HG03469 (cell line): ENCODE measurements around the gene MARCHF9.

Experiments used
- ATAC-seq: cut with Tn5 transposase; IDR thresholded peaks from one replicate; pipeline ENCODE4 v1.9.1; 2021; ENCODE audit warnings: mild to moderate bottlenecking, moderate library complexity, moderate number of reproducible peaks; ENCODE audit not compliant: unreplicated experiment

The MARCHF9 gene

DNA sequence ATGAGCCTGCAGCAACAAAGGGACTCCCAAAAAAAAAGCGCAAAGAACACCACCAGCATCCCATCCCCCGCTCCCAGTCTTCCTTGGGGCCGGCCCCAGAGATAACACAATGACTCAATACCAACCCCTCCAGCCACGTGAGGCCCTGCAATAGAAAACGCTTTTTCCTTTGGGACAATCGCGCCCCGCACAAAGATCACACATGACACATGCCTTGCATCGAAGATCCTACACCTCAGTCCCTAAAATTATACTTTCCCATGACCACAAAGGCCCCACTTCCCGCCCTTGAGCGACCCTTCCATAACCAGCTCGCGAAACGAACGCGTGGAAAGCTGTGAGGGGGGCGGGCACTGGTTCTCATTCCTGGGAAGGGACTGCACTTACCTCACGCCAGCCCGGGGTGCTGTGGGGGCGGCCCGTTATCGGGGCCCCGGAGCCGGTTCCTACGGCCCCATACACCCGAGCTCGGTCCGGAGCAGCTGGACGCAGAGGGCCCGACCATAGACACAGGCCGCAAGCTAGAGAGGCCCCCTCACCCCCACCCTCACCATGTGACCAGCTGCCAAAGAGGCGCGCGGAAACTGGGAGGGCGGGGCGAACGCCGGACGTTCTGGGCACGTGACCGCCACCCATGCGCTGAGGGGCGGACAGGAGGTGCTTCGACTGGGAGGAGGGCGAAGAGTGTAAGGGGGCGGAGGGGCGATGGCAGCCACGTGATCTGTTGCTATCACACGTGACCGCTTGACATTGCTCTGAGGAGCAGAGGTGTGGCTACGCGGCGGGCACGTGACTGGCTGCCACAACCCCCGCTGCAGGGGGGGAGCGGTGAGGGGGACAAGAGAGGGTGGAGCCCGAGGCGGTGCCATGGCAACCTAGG lies 2.9 kb upstream of the MARCHF9 start, which contains the start of gene CDK4:
TSS of gene CDK4 (minus strand) at position 523 of the 880 bp plus-strand sequence. CDS start 593 bp downstream, outside the sequence.
- peak; percentile 66 for ATAC-seq

DNA sequence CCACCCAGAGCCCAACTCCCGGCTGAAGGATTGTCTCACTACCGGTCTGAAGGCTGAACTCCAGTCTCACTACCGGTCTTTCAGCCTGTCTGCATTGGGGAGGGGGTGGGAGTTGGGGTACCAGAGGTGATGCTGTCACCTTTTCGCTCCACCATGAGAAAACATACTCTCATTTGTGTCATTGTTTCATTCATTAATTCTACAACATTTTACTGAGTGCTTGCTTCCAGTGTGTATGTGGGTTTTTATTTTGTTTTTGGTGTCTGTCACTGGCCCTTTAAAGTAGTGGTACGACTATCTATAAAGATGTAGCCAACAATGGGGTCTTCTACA lies 2.3 kb upstream of the MARCHF9 start:
- ATAC-seq, result no peak

DNA sequence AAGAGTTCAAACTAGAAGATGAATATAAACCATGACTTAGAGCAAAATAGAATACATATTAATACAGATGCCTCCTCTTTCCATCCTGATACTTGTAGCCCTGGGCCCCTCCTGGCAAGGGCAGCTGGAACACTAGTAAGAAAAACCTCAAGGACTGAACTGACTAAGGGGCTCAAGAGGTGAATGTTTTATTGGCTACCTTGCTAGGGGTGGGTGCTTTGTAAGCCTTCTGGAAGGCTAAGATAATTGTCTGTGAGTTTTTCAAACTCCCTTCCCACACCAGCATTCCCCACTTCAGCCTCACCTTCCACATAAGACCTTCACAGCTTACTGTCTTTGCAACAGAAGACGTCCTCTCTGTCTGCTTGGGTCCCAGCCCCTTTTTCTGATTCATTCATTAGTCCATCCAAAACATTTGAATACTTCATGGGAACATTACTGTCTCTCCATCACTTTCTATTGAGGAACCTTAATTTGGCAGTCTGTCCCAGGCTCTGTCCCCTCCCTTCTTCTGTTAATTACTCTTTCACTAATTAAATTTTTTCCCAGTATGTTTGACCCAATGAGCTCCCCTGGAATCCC lies 1.1 kb upstream of the MARCHF9 start:
- no peak for ATAC-seq

DNA sequence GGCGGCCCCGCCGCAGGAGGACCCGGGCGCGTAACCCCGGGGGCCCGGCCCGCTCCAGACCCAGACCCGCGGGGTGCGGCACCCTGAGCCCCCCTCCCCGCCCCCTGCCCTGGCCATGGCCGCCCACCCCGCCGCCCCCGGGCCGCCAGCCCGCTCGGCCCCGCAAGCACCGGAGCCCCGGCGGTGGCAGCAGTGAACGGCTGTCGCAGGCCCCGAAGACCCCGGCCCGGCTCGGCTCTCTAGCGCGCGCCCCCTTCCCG lies 221 bp downstream of the MARCHF9 start:
- no peak for ATAC-seq

DNA sequence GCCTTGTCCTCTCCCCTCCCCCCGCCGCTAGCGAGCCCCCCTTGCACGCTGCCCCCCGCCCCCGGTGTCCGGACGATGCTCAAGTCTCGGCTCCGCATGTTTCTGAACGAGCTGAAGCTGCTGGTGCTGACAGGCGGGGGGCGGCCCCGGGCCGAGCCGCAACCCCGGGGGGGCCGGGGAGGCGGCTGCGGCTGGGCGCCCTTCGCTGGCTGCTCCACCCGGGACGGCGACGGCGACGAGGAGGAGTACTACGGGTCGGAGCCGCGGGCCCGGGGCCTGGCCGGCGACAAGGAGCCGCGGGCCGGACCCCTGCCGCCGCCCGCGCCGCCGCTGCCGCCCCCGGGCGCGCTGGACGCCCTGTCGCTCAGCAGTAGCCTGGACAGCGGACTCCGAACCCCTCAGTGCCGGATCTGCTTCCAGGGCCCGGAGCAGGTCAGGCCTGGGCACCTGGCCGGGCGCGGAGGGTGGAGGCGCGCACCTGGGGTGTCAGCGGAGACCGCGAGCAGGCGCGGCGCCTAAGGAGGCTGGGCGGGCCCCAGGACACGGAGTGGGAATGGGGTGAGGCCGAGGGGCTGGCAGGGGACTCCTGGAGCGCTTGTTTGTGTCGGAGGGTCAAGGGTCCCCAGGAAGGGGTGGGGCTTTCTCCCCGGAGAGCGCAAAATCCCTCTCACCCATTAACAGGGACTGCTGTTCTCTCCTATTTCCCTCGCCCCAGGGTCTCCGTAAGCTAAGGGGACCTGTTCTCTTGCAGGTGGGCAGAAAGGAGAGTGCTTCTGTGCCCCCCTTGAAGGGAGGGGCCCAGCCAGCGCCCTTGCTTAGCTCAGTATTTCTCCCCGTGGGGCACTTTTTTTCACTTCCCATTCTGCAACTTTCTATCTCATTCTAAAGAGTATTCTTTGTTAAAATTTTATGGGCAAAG lies 810 bp downstream of the MARCHF9 start:
- ATAC-seq, result no peak

DNA sequence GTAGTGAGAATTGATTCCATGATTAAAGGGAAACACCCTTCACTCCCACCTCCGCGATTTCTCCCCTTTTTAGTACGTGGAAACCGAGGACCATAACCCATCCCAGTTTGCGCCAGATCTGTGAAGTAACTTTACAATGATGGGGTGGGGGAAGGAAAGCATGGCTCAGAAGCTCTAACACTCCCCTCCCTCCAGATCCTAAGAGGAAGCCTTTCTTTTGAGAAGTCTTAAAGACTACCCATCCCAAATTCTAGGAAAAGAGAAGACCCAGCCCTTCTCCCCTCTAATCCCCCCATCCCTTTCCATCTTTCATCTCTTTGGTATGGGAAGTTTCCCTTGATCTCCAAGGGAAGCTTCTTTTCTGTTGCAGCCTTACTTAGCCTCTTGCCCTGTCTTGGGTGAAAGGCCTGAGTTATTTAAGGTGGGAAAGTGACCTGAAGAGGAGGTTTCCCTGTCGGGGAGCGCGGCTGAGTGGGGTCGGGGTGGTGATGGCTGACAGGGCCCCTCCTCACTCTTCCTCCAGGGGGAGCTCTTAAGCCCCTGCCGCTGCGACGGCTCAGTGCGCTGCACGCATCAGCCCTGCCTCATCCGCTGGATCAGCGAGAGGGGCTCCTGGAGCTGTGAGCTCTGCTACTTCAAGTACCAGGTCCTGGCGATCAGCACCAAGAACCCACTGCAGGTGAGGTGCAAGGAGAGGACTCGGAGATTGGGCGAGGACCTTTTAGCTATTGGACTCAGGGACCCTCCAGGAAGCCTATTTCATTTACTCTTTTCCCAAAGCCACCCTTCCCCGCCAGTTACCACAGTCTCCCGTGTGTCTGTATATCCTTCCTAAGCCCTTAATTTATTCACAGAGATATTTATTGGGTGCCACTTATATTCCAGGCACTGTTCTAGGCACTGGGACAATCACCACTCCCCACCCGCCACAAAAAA lies 1.8 kb downstream of the MARCHF9 start:
- ATAC-seq, result no peak

DNA sequence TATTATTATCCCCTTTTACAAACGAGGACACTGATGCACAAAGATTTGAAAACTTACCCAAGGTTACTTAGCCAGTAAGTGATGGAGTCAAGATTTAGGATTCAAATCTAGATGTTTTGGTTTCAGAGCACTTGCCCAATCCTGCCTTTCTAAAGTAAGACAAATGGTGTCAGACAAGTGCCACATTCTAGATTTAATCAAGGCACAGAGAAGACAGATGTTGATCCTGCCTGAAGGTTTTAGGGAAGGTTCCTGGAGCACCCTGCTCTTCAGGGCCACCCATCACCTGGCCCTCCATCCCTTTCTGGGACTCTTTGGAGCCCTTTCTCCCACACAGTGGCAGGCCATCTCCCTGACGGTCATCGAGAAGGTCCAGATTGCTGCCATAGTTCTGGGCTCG lies 2.9 kb downstream of the MARCHF9 start:
- no peak for ATAC-seq

DNA sequence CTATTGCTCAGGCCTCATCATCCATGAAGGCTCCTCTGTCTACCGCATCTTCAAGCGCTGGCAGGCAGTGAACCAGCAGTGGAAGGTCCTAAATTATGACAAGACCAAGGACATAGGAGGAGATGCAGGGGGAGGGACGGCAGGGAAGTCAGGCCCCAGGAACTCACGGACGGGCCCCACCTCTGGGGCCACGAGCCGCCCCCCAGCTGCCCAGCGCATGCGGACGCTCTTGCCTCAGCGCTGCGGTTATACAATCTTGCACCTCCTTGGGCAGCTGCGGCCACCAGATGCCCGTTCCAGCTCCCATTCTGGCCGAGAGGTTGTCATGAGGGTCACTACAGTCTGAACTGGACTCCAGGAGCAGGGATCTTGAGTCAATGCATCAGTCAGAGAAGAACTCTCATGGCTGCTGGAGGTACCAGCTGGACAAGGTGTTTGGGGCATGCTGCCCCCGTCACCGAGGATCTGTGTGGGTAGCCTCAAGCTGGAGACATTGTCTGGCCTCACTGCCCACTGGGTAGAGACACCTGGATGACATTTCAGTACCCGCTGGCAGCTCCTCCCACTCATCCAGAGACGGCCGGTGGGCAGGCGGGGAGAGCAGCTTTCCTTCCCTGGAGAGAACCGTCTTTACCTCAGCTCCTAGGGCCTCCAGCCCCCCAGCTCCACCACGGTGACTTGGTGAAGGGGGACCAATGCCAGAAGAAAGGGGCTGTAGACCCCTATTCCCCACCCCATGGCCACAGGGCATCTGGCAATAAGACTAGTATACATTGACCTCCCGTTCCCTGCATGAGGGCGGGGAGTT lies 3.9 kb downstream of the MARCHF9 start:
- ATAC-seq, result no peak

DNA sequence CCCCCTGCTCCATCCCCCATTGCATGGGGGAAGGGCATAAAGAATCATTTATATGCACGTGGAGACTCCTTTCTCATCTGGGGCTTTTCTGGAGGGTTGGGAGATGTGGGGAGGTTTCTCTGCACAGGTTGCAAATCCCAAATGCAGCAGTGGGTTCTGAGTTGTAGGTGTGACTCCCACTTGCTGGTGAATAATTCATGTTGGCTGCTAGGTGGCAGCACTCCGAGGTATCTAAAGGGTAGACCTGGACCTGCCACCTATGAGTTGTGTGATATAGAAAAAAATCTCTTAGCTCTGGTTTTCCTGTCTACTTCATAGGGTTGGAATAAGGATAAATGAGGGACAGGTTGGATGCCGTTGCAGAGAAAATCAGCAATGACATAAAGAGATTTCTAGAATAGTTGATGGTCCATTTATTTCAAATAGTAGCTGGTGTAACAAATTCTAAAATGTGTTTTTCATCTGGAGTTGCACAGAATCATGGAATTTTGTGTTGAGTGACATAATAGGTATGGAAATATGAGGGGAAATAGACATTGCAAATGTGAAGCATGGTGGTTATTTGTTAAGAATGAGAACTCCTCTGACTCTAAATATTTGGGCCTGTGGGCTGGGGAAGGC lies 4.6 kb downstream of the MARCHF9 start:
- no peak for ATAC-seq

DNA sequence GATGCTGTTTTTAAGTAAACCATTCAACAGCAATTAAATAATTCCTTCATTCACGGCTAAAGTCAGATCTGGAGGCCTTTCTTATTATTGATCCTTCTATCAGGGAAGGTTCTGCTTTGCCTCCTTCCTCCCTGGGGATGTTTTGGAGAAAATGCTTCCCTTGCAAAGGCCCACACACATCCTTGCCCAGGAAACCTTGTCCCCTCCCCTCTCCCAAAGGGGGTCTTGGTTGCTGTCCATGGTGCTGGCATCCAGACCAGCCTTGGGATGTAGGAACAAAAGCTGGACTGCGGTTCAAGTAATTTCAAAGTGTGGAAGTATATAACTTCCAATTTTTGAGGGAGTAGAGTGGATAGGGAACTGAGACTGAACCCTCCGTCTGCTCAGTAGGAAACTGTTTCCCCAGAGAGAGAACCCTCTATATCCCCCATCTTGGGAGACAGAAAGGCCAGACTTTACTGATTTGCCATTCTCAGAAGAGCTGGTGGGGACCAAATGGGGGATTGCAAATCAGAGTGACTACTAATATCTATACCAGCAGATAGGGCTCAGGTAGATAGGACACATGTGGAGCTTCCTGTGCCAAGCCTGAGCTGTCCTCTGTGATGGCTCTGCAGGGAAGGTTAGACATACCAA lies 5.6 kb downstream of the MARCHF9 start:
- ATAC-seq, result no peak

DNA sequence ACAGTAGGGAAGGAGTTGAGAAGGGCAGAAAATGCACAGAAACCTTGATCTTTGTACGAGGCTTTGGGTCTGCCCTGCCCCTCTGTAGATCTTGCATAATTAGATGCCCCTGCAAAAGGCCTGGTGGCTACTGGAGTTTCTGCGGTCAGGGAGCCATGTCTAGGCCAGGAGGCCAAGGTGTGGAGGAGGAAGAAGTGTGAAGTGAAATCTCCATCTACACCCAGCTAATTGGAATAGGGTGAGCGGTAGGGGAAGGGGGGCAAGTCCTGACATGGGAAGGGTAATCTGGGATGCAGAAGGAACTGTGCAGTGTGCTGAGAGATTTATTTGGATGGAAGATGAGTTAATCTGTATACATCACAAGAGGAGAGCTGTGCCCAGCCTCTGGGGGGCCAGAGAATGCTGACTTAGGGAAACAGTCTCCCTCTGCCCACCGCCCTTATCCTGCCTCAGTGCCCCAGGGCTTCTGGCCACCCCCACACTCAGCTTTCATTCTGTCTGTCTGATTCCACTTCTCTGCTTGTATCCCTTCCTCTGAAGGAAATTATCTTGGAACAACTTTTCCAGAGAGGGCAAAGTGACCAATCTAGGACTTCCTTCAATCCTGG lies 6.6 kb downstream of the MARCHF9 start:
- no peak for ATAC-seq

DNA sequence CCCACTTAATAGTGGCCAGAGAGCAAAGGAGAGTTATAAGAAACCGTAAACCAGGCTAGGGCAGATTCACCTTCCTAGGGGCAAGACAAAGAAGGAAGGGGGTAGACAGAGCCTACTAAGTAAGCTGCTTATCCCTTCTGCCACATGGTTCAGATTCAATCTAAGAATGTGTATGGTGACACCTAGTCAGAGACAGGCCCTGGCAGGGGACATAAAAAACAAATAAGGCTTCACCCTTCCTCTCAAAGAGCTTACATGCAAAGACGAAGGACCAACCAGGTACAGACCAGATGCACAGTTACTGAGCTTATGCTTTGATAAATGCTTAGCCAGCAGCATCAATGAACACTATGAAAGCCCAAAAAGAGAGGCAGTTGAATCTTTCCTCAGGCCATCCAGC lies 7.6 kb downstream of the MARCHF9 start:
- ATAC-seq, result no peak

DNA sequence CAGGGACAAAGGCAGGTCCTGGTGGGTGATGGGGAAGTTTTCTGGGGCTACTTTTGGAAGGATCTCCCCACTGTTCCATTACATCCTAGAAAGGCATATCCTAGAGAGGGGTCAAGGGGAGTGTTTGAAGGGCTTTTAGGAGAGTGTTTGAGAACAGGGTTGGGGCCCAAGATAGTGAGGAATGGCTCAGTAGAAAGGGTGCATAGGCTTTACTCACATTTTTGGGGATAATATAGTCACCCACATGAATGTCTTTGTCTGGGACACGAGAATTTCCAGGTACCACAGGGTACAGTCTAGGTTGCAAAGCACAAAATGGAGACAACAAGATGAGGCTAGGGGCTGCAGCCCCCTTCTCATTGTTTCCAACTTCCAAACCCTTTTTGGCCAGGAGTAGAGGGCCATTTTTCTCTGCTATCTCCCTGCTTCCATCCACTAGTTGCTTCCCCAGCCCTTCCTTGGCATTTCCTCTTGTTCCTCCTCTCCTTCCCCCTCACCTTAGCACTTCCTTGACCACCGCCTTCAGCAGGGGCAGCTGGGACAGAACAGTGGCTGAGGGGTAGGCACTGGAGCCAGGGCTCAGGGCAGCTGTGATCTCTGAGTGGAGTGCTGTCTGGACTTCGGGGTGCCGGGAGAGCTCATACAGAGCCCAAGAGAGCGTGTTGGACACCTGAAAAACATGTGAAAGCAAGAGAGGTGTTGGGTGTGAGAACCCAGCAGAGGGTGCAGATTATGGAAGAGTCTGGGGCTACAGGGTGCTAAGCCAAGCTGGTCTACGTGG lies 9.2 kb downstream of the MARCHF9 start:
- ATAC-seq, result no peak

DNA sequence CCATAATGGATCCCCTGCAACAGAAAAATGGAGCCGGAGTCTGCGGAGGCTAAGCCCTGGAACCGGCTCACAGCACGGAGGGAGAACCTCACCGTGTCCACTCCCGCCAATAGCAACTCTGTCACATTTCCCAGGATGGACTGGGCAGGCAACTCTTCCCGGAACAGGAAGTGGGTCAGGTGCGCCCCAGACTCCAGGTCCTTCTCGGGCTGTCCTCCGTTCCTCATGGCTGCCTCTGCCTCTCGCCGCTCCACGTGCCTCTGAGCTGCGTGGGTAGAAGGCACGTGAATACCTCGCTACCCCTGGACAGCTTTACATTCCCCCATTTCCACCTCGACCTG lies 9.7 kb downstream of the MARCHF9 start:
- no peak for ATAC-seq

DNA sequence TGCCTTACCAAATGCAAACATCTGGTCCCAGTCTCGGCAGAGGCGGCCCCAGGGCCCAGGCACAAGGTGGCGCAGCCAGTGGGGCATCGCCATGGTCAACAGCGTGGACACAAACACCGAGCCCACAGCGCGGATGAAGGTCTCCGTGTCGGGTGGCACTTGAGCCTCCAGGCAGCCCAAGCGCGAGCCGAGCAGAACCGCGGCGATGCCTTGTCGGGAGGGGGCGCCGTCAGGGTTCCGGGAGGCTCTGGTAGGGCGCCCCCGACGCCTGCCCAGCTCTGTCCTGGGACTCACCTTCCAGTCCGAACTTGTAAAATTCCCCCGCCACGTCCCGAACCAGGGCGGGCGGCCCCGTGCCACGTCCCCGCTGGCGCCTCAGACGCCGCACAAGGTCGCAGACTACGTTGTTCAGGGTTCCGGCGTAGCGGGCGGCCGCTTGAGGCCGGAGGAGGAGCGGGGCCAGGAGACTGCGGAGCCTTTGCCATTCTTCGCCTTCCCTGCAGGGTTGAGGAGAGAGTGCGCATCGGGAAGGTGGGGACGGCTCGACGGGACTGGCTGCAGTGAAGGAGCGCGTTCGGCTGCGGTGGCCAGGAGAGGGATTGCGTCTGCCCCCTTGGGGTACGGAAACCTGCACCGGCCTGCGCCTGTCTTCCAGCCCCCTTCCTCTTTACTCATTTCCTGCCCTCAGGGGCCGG lies 10.2 kb downstream of the MARCHF9 start:
- ATAC-seq, result no peak

DNA sequence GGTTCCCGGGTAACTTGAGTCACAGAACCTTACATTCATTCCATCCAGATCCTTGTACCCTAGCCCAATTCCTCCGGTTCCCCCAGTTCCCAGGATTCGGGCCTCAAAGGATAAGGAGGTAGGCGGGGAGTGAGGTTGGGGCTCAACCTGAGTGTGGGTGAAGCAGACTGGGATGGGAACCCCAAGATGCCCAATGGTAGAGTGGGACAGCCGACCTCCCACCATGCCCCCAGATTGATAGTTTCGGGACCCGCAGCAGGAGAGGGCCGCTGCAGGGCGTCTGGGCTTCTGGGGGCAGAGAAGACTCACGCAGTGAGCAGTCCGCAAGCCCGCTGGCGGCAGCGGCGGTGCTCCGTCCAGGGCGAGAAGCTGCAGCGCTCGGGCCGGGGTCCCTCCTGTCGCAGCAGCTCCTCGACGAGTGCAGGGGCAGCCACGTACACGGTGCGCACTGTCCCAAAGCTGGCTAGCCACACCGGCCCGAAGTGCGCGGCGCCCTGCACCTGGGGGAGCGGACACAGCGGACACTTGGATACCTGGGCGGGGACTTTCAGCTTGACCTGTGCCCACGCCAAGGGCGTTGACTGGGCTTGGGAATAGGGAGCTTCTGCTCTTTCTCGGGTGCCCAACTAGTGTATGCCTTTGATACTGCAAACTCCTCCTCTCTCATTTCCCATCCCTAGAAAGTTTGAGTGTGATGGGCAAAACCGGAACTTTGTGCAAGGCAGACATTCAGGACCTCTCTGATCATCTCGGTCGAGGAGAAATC lies 11.0 kb downstream of the MARCHF9 start:
- ATAC-seq, result no peak
